ENCODE data around the gene POP7. TPM values are rescaled to one million over a fixed set of nuclear protein-coding genes. Genes with fewer than 3 reads are reported as not detected.

The POP7 gene
- total RNA-seq, 1 experiment from 2014 or later: 79.2 TPM

GRCh38 chr7:100719523-100720278 lies 13.8 kb downstream of the POP7 start:
- DNase-seq (ENCODE audit: low spot score): no peak
- Mint-ChIP-seq H3K36me3 (peaks cover 8% of the 10 kb centered on the region; the same call in 1 of the 2 replicates), H3K4me3 (peak overlapping the region; percentile 65), H3K27me3 (ENCODE audit: low read depth) (peaks cover 62% of the 10 kb centered on the region), H3K27ac (no peak overlapping the region), H3K9me3 (peaks cover 16% of the 10 kb centered on the region), H3K4me1 (peaks cover 4% of the 10 kb centered on the region)
- ATAC-seq: peak; percentile 17
- ChIA-PET POLR2A (interaction anchor here (0.5 to 1.3 kb wide), 4 partner anchors 14 to 134 kb away, joined by 3 to 5 read pairs (median 4); partner anchors contain the start of genes FBXO24, LRCH4, POP7 and SLC12A9), CTCF (interaction anchor here (0.7 to 3.5 kb wide), 15 partner anchors 7 to 170 kb away, joined by 3 to 43 read pairs (median 4); partner anchors contain the start of genes POP7, SLC12A9 and UFSP1)
- TF ChIP-seq ZNF532 (CRISPR knock-in tag; IDR thresholded peaks at IDR 0.05; ENCODE audit: borderline replicate concordance) (no peak), FOXK1 (CRISPR knock-in tag; IDR thresholded peaks at IDR 0.05) (no peak), GTF2I (CRISPR knock-in tag; conservative IDR thresholded peaks at IDR 0.05) (no peak), MXD4 (CRISPR knock-in tag; IDR thresholded peaks at IDR 0.05; ENCODE audit: borderline replicate concordance) (no peak), NR2C2 (CRISPR knock-in tag; IDR thresholded peaks at IDR 0.05) (no peak), NFYB (CRISPR knock-in tag; conservative IDR thresholded peaks at IDR 0.05; ENCODE audit: low read depth) (no peak), ZNF138 (CRISPR knock-in tag; conservative IDR thresholded peaks at IDR 0.05) (no peak), CDX4 (CRISPR knock-in tag; IDR thresholded peaks at IDR 0.05; ENCODE audit: borderline replicate concordance) (no peak)

- Mint-ChIP-seq H3K27ac (no peak within 1 kb of the TSS), H3K4me3 (peak within 1 kb of the TSS; percentile 65), H3K4me1 (peaks cover 7% of the 10 kb centered on the region), H3K36me3 (peaks cover 8% of the 10 kb centered on the region; the same call in 1 of the 2 replicates), H3K27me3 (ENCODE audit: low read depth) (peaks cover 63% of the 10 kb centered on the region), H3K9me3 (peaks cover 16% of the 10 kb centered on the region)
- CTCF ChIA-PET: interaction anchor here (0.7 to 3.5 kb wide), 15 partner anchors 8 to 170 kb away, joined by 3 to 43 read pairs (median 4); partner anchors contain the start of genes POP7, SLC12A9, TFR2 and UFSP1
- peak; percentile 13 for ATAC-seq
- POLR2A ChIA-PET: interaction anchor here (0.5 to 1.3 kb wide), 3 partner anchors 11 to 132 kb away, joined by 3 to 5 read pairs (median 3); partner anchors contain the start of genes POP7 and SLC12A9
- TF ChIP-seq FOXP1 (CRISPR knock-in tag; IDR thresholded peaks at IDR 0.05; ENCODE audit: borderline replicate concordance) (no peak), NFE2L1 (CRISPR knock-in tag; IDR thresholded peaks at IDR 0.05) (no peak), TEAD1 (CRISPR knock-in tag; IDR thresholded peaks at IDR 0.05) (no peak)
- DNase-seq (ENCODE audit: low spot score): peak; percentile 26
These were observed 14.4 kb downstream of the POP7 start, which contains the start of gene EPO for GRCh38 chr7:100720279-100720670. TSS of gene EPO (plus strand) at chr7:100720468. CDS start at chr7:100720981, 513 bp downstream.

- Mint-ChIP-seq H3K36me3 (peaks cover 8% of the 10 kb centered on the region; the same call in 1 of the 2 replicates), H3K27me3 (ENCODE audit: low read depth) (peaks cover 63% of the 10 kb centered on the region), H3K4me3 (peak overlapping the region; percentile 65), H3K4me1 (peaks cover 7% of the 10 kb centered on the region), H3K27ac (no peak overlapping the region), H3K9me3 (peaks cover 16% of the 10 kb centered on the region)
- POLR2A ChIA-PET: interaction anchor here (0.5 to 1.3 kb wide), 6 partner anchors 12 to 132 kb away, joined by 3 to 5 read pairs (median 4); partner anchors contain the start of genes EPHB4, POP7 and SLC12A9
- CTCF ChIA-PET: interaction anchor here (0.5 to 3.5 kb wide), 14 partner anchors 9 to 161 kb away, joined by 3 to 43 read pairs (median 4); partner anchors contain the start of genes POP7, SLC12A9 and TFR2
- TF ChIP-seq NFYB (CRISPR knock-in tag; conservative IDR thresholded peaks at IDR 0.05; ENCODE audit: low read depth) (no peak), MAX (CRISPR knock-in tag; IDR thresholded peaks at IDR 0.05) (peak; percentile 45; the same call in 1 of the 2 replicates), ZNF423 (CRISPR knock-in tag; IDR thresholded peaks at IDR 0.05) (peak; percentile 42; the same call in 1 of the 2 replicates), MYBL2 (CRISPR knock-in tag; IDR thresholded peaks at IDR 0.05) (no peak)
- DNase-seq (ENCODE audit: low spot score): peak; percentile 23
- ATAC-seq: peak; percentile 33
These were observed 15.0 kb downstream of the POP7 start for GRCh38 chr7:100720671-100721504.

Data from WTC11 (cell line).